Measurements from ENCODE around the gene CYP3A5.

The CYP3A5 gene

GRCh38 chr7:99616359-99617191, 63.2 kb downstream of the CYP3A5 start, which contains the start of gene ZSCAN25:
ZSCAN25 (plus strand) TSS chr7:99616946; CDS start chr7:99619607, 2,661 bp downstream.
- in situ Hi-C loops (cut with MboI; ENCODE audit: low sequenced_read_pairs): no loop called here

- in situ Hi-C loops (cut with MboI; ENCODE audit: low sequenced_read_pairs): no loop called here
Measured at GRCh38 chr7:99615989-99616358, 63.8 kb downstream of the CYP3A5 start.

- in situ Hi-C loops (cut with MboI; ENCODE audit: low sequenced_read_pairs): no loop called here
Measured at GRCh38 chr7:99614495-99614894, 65.3 kb downstream of the CYP3A5 start.

- in situ Hi-C loops (cut with MboI; ENCODE audit: low sequenced_read_pairs): no loop called here
Measured at GRCh38 chr7:99607548-99607947, 72.2 kb downstream of the CYP3A5 start.

- in situ Hi-C loops (cut with MboI; ENCODE audit: low sequenced_read_pairs): no loop called here
Measured at GRCh38 chr7:99606531-99606930, 73.3 kb downstream of the CYP3A5 start.

- in situ Hi-C loops (cut with MboI; ENCODE audit: low sequenced_read_pairs): no loop called here
Measured at GRCh38 chr7:99605527-99605926, 74.3 kb downstream of the CYP3A5 start.

- in situ Hi-C loops (cut with MboI; ENCODE audit: low sequenced_read_pairs): no loop called here
Measured at GRCh38 chr7:99601656-99602310, 78.0 kb downstream of the CYP3A5 start.

- in situ Hi-C loops (cut with MboI; ENCODE audit: low sequenced_read_pairs): no loop called here
Measured at GRCh38 chr7:99599836-99600235, 80.0 kb downstream of the CYP3A5 start.

Data from HL-60/S4 treated with phorbol 12-myristate 13-acetate at 8.2 ng/mL for 4 days and 3 days (cell line).